GM19099 (cell line): ENCODE data around the gene BLOC1S2.
A peak's percentile ranks its signal among the peaks of the same experiment; 100 is the strongest.

Experiments used
- POLR2A ChIP-seq: IDR thresholded peaks from 3 replicates; pipeline ENCODE4 v1.6.1; 2011; ENCODE audit warnings: low read depth; ENCODE audit not compliant: insufficient read length; ENCODE audit errors: extremely low read depth

BLOC1S2 gene

DNA sequence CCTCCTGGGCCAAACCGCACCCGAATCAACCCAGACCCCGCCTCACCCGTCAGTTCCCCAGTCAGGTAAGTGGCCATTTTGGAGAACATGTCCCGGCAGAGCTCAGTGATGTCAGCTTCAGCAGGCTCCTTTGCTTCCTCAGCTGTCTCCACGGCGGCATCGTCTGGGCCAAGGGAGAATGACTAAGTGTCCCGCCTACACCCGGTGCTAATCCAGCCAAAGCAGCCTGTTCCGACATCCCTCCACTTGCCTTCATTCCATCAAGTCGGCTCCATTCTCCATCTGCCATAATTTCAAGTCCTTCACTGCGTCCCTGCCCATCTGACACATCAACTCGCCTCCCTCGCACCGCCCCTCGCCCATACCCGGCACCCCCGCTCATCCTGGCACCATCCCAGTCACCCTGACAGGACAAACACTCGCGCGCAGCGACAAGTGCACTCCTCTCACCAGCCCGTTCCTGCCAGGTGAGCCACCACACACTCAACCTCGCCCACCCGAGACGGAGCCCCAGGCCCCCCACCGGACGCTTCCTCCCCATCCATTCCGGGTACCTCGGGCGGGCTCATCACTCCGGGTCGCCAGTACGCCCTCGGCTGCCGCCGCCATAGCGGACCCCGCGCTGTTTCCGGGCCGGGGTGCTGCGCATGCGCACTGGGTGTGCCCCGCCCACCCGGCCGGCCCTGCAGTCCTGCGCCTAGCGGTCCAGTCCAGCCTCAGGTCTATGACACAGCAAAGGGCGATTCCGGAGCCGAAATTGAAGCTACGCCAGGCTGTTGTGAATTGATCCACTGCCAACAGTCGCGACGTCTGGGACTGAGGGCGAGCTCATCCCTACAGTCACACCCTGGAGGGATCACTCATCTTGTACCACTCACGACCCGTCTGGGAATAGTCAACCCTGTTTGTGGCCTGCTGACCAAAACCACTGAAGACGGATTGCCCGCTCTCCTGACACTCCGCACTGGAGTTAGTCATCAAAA, at the start of gene BLOC1S2:
Gene BLOC1S2, minus strand, starts transcription at position 630 of the 983 bp plus-strand sequence. Its CDS starts 21 bp downstream, at position 609.
- peak; percentile 97 for TF ChIP-seq POLR2A

DNA sequence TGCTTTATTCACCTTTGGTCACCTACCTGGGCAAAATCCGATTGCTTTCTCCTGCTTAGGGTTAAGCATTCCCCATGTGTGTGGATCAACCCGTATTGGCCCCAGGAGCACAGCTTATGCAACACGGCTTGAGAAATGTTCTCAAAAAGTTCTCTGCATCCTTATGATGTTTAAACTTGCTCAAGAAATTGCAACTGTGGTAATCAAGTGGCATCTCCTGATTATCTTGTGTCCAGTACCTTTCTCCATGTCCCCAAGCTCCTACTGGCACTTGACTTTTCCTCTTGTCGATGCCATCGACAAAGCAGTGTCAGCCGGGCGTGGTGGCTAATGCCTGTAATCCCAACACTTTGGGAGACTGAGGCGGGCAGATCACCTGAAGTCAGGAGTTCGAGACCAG, 48.3 kb upstream of the BLOC1S2 start:
- TF ChIP-seq POLR2A: no peak

GRCh38 chr10:100333661-100334440, 47.4 kb upstream of the BLOC1S2 start:
- TF ChIP-seq POLR2A: no peak

- no peak for TF ChIP-seq POLR2A
Observed at GRCh38 chr10:100333106-100333505, 46.6 kb upstream of the BLOC1S2 start.

GRCh38 chr10:100330079-100330478, 43.6 kb upstream of the BLOC1S2 start, which contains the start of gene PKD2L1:
PKD2L1 (minus strand) TSS chr10:100330228; CDS start chr10:100330103, 125 bp downstream.
- TF ChIP-seq POLR2A: no peak

DNA sequence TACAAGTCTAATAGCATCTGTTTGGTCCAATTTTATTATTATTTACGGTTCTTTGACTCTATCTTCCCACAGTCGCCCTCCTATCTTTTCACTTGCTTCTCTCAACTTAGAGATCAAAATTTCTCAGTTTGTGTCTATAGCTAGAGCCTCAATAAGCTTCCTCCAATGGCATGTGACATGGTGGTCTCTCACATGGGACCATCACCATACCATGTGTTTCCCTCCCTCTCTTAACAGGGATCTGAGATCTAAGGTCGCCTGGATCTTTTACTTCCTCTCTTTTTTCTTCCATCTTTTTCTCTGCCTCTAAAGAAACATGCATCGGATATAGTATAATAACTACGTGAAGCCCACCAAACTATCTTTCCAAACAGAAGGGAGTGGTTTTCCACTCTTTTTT, 41.7 kb upstream of the BLOC1S2 start:
- no peak for TF ChIP-seq POLR2A

DNA sequence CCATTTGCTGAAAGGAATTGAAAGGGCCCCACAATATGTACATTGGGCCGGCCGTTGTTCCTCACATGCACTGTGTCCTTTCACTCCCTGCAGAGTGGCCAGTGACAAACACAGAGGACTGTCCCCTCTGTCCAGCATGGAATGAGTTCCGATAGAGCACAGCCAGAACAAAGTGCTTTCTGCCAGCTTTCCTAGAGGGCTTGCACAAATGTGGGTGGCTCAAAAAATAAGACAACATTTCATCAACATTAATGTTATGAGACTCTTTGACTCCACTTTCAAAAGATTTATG, 41.2 kb upstream of the BLOC1S2 start:
- TF ChIP-seq POLR2A: no peak

DNA sequence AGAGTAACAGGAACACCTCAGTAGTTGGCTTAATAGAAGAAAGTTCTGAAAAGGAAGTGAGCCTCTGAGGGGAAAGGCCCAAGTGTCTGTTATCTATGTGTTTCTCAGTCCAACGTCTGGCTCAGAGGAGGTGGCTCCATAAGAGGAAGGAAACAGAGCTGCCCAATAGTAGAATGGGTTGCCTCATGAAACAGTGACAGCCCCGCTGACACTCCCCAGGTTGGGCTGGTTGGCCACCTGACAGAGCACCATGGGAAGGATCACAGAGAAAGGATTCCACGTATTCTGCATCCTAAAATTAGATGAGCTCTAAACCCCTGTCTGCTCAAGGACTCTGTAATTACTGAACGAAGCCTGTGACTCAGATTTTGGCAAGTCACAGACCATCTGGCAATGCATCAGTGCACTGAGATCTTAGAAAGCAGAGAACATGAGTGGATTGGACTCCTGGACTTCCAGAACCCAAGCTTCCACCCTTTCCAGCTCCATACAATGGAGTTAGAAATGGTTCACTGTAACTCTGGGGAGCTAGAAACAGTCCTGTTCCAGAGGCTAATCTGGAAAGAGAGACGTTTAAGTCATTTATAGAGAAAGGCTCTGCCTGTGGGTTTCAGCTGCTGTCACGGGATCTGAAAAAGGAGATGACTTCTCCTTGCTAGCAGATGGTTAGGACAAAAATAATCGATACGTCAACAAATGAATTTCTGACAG, 40.7 kb upstream of the BLOC1S2 start:
- no peak for TF ChIP-seq POLR2A

DNA sequence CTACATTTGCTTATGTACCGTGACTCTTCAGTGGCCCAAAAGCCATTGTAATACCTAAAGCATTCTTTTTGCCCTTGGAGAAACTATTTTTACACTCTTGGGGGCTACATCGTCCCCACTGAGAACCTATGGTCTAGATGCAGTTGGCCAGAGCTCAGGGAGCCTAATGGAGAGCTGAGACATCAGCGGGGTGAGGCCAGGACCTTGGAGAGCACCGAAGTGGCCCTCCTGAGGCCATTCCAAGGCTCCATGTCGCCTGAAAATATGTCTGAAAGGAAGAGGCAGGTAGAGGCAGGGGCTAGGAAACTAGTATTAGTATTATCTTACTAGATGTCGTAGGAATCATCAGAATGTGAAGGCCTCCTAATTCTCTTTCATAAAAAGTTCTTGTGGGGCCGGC, 38.7 kb upstream of the BLOC1S2 start:
- TF ChIP-seq POLR2A: no peak

GRCh38 chr10:100319707-100320402, 33.4 kb upstream of the BLOC1S2 start:
- no peak for TF ChIP-seq POLR2A

DNA sequence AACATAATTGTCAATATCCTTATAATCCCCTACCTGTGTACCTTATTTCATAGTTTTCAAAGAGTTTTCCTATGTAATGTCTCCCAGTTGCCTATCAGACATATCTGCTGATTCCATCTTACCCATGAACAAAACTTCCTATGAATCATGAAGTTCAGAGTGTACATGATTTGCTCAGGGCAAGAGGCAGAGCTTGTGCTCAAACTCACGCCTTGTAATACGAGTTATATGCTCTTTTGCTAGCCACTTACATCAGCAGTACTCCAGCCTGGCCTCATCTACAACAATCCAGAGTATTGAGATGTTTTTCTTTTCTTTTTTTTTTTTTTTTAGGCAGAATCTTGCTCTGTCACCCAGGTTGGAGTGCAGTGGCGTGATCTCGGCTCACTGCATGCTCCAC, 31.7 kb upstream of the BLOC1S2 start:
- no peak for TF ChIP-seq POLR2A

GRCh38 chr10:100315615-100316014, 29.1 kb upstream of the BLOC1S2 start:
- TF ChIP-seq POLR2A: no peak

DNA sequence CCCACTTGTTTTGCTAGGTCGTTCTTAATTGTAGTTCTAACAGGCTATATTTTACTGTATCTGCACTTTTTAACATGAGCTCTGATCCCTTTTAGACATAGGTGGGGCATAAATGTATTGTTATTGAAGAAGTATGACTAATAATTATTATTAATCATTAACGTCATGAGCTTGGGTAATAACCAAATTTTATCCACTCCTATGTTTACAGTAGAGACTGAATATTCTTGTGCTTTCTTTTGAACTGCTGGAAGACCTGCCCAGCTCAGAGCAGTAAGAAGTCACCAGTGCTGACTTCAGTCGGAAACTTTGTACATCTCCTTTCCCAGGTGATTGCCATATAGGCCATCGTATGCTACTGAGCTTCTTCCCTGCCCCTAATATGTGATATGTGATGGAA, 24.8 kb upstream of the BLOC1S2 start:
- TF ChIP-seq POLR2A: no peak

- TF ChIP-seq POLR2A: no peak
Observed at GRCh38 chr10:100307684-100308083, 21.2 kb upstream of the BLOC1S2 start.

DNA sequence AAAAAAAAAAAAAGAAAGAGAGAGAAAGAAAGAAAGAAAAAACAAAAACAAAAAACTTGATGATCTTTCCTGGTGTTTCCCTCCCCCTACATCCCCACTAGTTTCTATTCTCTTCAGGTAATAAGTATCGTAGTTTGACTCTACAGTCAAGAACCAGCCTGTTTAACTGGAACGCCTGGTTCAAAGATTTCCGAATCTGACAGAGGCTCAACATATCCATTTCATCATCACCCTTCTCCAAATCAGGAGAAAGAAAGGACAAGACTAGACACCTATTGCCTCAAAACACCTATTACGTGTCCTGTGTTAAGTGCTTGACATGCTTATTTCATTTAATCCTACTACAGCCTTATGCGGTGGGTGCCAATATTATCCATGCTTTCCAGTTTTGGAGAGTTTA, 20.4 kb upstream of the BLOC1S2 start:
- TF ChIP-seq POLR2A: no peak
